H9 (cell line): ENCODE data around the gene GPR137B. TPM values are rescaled to one million over a fixed set of nuclear protein-coding genes. Genes with fewer than 3 reads are reported as not detected.

ENCODE experiments used
- DNase-seq: peaks from one replicate; pipeline ENCODE4 v3.0.0-alpha.2; 2017
- H2AFZ ChIP-seq: one replicate; pipeline ENCODE4 v1.6.1; 2013; ENCODE audit warnings: mild to moderate bottlenecking, low read length, control low read depth, moderate library complexity
- H2AK5ac ChIP-seq: 2 replicates; pipeline ENCODE4 v1.6.1; 2013; ENCODE audit warnings: low read length, control low read depth, mixed read lengths; ENCODE audit not compliant: insufficient read length
- H2BK120ac ChIP-seq: one replicate; pipeline ENCODE4 v1.6.1; 2013; ENCODE audit warnings: low read depth, mild to moderate bottlenecking, low read length, control low read depth, inconsistent platforms; ENCODE audit not compliant: poor library complexity, severe bottlenecking
- H2BK12ac ChIP-seq: 2 replicates; pipeline ENCODE4 v1.6.1; 2013; ENCODE audit warnings: low read length, control low read depth, mixed read lengths, low read depth; ENCODE audit not compliant: insufficient read length
- H2BK15ac ChIP-seq: 2 replicates; pipeline ENCODE4 v1.6.1; 2013; ENCODE audit warnings: low read depth, low read length, control low read depth
- H2BK20ac ChIP-seq: one replicate; pipeline ENCODE4 v1.6.1; 2013; ENCODE audit warnings: low read depth, mild to moderate bottlenecking, low read length, control low read depth, inconsistent platforms; ENCODE audit not compliant: poor library complexity, severe bottlenecking
- H2BK5ac ChIP-seq: 2 replicates; pipeline ENCODE4 v1.6.1; 2013; ENCODE audit warnings: low read length, control low read depth, mixed read lengths; ENCODE audit not compliant: insufficient read length
- H3K14ac ChIP-seq: 2 replicates; pipeline ENCODE4 v1.6.1; 2013; ENCODE audit warnings: low read length, control low read depth; ENCODE audit not compliant: insufficient read depth
- H3K18ac ChIP-seq: 2 replicates; pipeline ENCODE4 v1.6.1; 2013; ENCODE audit warnings: low read depth, mild to moderate bottlenecking, mixed read lengths, low read length, control low read depth; ENCODE audit not compliant: insufficient read length
- H3K23ac ChIP-seq: 2 replicates; pipeline ENCODE4 v1.6.1; 2013; ENCODE audit warnings: low read length, control low read depth, mixed read lengths, low read depth; ENCODE audit not compliant: insufficient read length
- H3K23me2 ChIP-seq: 2 replicates; pipeline ENCODE4 v1.6.1; 2013; ENCODE audit warnings: low read depth, mild to moderate bottlenecking, mixed read lengths, low read length, control low read depth; ENCODE audit not compliant: insufficient read length, poor library complexity, severe bottlenecking
- H3K27ac ChIP-seq: 2 replicates; pipeline ENCODE4 v1.5.1; 2013; ENCODE audit warnings: low read length, control low read depth, mixed read lengths, low read depth; ENCODE audit not compliant: insufficient read length
- H3K27me3 ChIP-seq: 2 replicates; pipeline ENCODE4 v1.6.1; 2013; ENCODE audit warnings: low read length, control low read depth, inconsistent platforms; ENCODE audit not compliant: insufficient read depth
- H3K4ac ChIP-seq: 2 replicates; pipeline ENCODE4 v1.6.1; 2013; ENCODE audit warnings: low read depth, mild to moderate bottlenecking, control low read depth, inconsistent platforms, low read length, moderate library complexity
- H3K4me1 ChIP-seq: 2 replicates; pipeline ENCODE4 v1.6.1; 2013; ENCODE audit warnings: low read length, control low read depth, inconsistent platforms; ENCODE audit not compliant: insufficient read depth
- H3K4me2 ChIP-seq: 2 replicates; pipeline ENCODE4 v1.6.1; 2013; ENCODE audit warnings: low read length, control low read depth, mixed read lengths; ENCODE audit not compliant: insufficient read length, insufficient read depth
- H3K56ac ChIP-seq: 2 replicates; pipeline ENCODE4 v1.6.1; 2013; ENCODE audit warnings: low read depth, mild to moderate bottlenecking, mixed read lengths, low read length, control low read depth; ENCODE audit not compliant: insufficient read length
- H3K79me1 ChIP-seq: 2 replicates; pipeline ENCODE4 v1.6.1; 2013; ENCODE audit warnings: low read depth, mild to moderate bottlenecking, moderate library complexity, low read length, control low read depth, inconsistent platforms; ENCODE audit not compliant: insufficient read depth, poor library complexity, severe bottlenecking
- H3K79me2 ChIP-seq: 2 replicates; pipeline ENCODE4 v1.6.1; 2013; ENCODE audit warnings: low read length, control low read depth, inconsistent platforms; ENCODE audit not compliant: insufficient read depth
- H3K9ac ChIP-seq: 2 replicates; pipeline ENCODE4 v1.6.1; 2013; ENCODE audit warnings: low read length, control low read depth, mixed read lengths; ENCODE audit not compliant: insufficient read length; ENCODE audit errors: extremely low read depth
- H3K9me3 ChIP-seq: one replicate; pipeline ENCODE4 v1.6.1; 2013; ENCODE audit warnings: low read depth, low read length, inconsistent platforms; ENCODE audit not compliant: control insufficient read depth
- H3T11ph ChIP-seq: one replicate; pipeline ENCODE4 v1.6.1; 2013; ENCODE audit warnings: mild to moderate bottlenecking, low read length, control low read depth, inconsistent platforms
- H4K20me1 ChIP-seq: one replicate; pipeline ENCODE4 v1.6.1; 2013; ENCODE audit not compliant: control insufficient read depth, insufficient read length, insufficient read depth
- H4K5ac ChIP-seq: 2 replicates; pipeline ENCODE4 v1.6.1; 2013; ENCODE audit warnings: low read depth, mild to moderate bottlenecking, mixed read lengths, low read length, control low read depth; ENCODE audit not compliant: insufficient read length
- H4K8ac ChIP-seq: replicated peaks from 2 replicates; pipeline ENCODE4 v1.6.1; 2013; ENCODE audit warnings: low read length, control low read depth, mixed read lengths, low read depth; ENCODE audit not compliant: insufficient read length
- H4K91ac ChIP-seq: 2 replicates; pipeline ENCODE4 v1.6.1; 2013; ENCODE audit warnings: low read depth, mild to moderate bottlenecking, moderate library complexity, mixed read lengths, low read length, control low read depth; ENCODE audit not compliant: insufficient read length
- H3K27ac Mint-ChIP-seq, 3 experiments: 2 replicates in 2 of 3; 3 replicates in 1 of 3; pipeline ENCODE4 v1.8.0; 2020 to 2021; ENCODE audit warnings: mixed read lengths in 3 of 3, mild to moderate bottlenecking in 1 of 3, moderate library complexity in 1 of 3
- H3K27me3 Mint-ChIP-seq: 2 replicates; pipeline ENCODE4 v1.8.0; 2021; ENCODE audit warnings: low read depth, mild to moderate bottlenecking, moderate library complexity, mixed read lengths
- H3K36me3 Mint-ChIP-seq, 3 experiments: 2 replicates in 2 of 3; 3 replicates in 1 of 3; pipeline ENCODE4 v1.8.0; 2020 to 2021; ENCODE audit warnings: low read depth in 3 of 3, mixed read lengths in 3 of 3; ENCODE audit not compliant: insufficient read depth in 1 of 3
- H3K4me1 Mint-ChIP-seq, 2 experiments: 2 replicates each; pipeline ENCODE4 v1.8.0; 2020; ENCODE audit warnings: mixed read lengths in 2 of 2
- H3K4me3 Mint-ChIP-seq, 2 experiments: 2 replicates in 1 of 2; 3 replicates in 1 of 2; pipeline ENCODE4 v1.8.0; 2020 to 2021; ENCODE audit warnings: mild to moderate bottlenecking in 2 of 2, mixed read lengths in 2 of 2, moderate library complexity in 1 of 2
- H3K9me3 Mint-ChIP-seq, 2 experiments: 2 replicates in 1 of 2; 3 replicates in 1 of 2; pipeline ENCODE4 v1.8.0; 2020; ENCODE audit warnings: mild to moderate bottlenecking in 2 of 2, mixed read lengths in 2 of 2, moderate library complexity in 1 of 2
- CTCF ChIP-seq: fragments of 200-600 bp; sonication (generic); conservative IDR thresholded peaks from 3 replicates; pipeline ENCODE4 v1.8.0; 2021; ENCODE audit warnings: antibody characterized with exemption, mild to moderate bottlenecking
- WGBS: extraction: QIAGEN DNeasy Blood & Tissue Kit; methylation state at CpG from one replicate; pipeline ENCODE4 v1.1.7; 2013; ENCODE audit warnings: missing lambda C conversion rate, low lambda C conversion rate, mixed read lengths; ENCODE audit not compliant: insufficient read length; ENCODE audit errors: extremely low coverage; 5-methylcytosine and 5-hydroxymethylcytosine counted together
- total RNA-seq: library from RNA; stranded (reverse); gene quantifications from 2 replicates; pipeline ENCODE4 v1.2.1, GENCODE V29; 2021

The GPR137B gene
- total RNA-seq, 1 experiment from 2014 or later = 5.9 TPM

- H2BK15ac ChIP-seq = no peak overlapping the region
- Mint-ChIP-seq H3K4me3 (no peak overlapping the region; a peak in 1 of 5 replicates), H3K36me3 (peaks cover 0 to 6% (median 0%) of the 10 kb centered on the region in 3 experiments; a peak in 2 of 7 replicates), H3K27ac (peak overlapping the region in 1 of 3 experiments; percentile 19; a peak in 1 of 7 replicates), H3K4me1 (peaks cover 11 to 30% of the 10 kb centered on the region in 2 experiments), H3K27me3 (no peaks in the 10 kb centered on the region; the same call in 1 of the 2 replicates), H3K9me3 (no peaks in the 10 kb centered on the region; a peak in 1 of 5 replicates)
- H2BK20ac ChIP-seq = no peak overlapping the region
- H2BK12ac ChIP-seq = no peak overlapping the region
- no peak overlapping the region; the same call in 1 of the 2 replicates for H3K14ac ChIP-seq
- H2BK5ac ChIP-seq = no peak overlapping the region
- H4K8ac ChIP-seq = no peak overlapping the region
- H3K23me2 ChIP-seq = no peaks in the 10 kb centered on the region
- no peak overlapping the region for H3K9ac ChIP-seq
- no peak for TF ChIP-seq CTCF
- H4K91ac ChIP-seq = no peak overlapping the region
- H3K4me2 ChIP-seq = no peak overlapping the region
- H3K23ac ChIP-seq = no peak overlapping the region
- no peaks in the 10 kb centered on the region for H3K9me3 ChIP-seq
- H2AFZ ChIP-seq = no peak overlapping the region
- no peaks in the 10 kb centered on the region for H3K4me1 ChIP-seq
- no peak overlapping the region for H3K56ac ChIP-seq
- H3T11ph ChIP-seq = no peak overlapping the region
- whole genome bisulfite sequencing = no CpG with 5 or more reads among the region's 19 CpGs
- no peak overlapping the region for H3K4ac ChIP-seq
- H4K20me1 ChIP-seq = peaks cover 2% of the 10 kb centered on the region
- H3K27me3 ChIP-seq = no peaks in the 10 kb centered on the region
- no peak overlapping the region for H4K5ac ChIP-seq
- no peak overlapping the region for H2AK5ac ChIP-seq
- no peaks in the 10 kb centered on the region; the same call in 1 of the 2 replicates for H3K79me2 ChIP-seq
- no peak overlapping the region for H3K27ac ChIP-seq
- H3K18ac ChIP-seq = no peak overlapping the region
- H3K79me1 ChIP-seq = no peaks in the 10 kb centered on the region
- DNase-seq = no peak
- no peak overlapping the region for H2BK120ac ChIP-seq
Observed at GRCh38 chr1:236150311-236150955, 8.1 kb downstream of the GPR137B start.
